ENCODE measurements around the gene OR6K2.

The OR6K2 gene

DNA sequence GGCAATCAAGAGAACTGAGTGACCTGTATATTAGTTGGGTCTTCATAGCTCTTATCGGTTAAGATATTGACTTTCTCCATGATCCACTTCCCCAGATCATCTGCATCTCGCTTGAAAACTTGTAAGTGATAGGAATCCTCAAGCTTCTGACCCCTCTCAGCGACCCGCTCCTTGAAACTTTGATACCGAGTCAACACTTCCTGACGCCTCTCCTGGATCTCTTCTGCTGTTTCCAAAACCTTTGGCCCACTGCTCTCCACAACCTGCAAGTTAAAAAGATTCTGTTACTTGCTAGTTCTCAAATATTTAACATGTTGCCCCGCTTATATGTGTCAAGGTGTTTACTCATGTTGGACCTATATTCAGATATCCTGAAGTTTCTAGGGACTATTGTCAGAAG lies 15.4 kb downstream of the OR6K2 start:
- DNase-seq (ENCODE audit: low read depth) = no peak

- no peak for DNase-seq (ENCODE audit: low read depth)
Observed at GRCh38 chr1:158681606-158682005, 18.8 kb downstream of the OR6K2 start.

DNA sequence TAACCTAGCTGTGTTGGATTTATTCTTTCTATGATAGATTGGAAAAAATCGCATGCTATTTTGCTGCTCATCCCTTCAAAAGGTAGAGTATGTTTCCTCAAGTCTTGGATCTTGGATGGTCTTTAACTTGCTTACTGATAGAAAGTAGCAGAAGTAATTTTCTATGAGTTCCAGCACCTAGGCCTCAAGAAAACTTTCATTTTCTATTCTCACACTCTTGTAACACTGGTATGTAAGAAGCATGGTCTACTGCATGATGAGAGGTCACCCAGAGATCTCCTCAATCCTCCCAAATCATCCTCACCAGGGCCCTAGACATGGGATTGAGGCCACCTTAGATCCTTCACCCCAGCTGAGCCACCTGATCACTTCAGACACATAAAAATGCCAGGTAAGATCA lies 21.2 kb downstream of the OR6K2 start:
- DNase-seq (ENCODE audit: low read depth) = no peak

DNA sequence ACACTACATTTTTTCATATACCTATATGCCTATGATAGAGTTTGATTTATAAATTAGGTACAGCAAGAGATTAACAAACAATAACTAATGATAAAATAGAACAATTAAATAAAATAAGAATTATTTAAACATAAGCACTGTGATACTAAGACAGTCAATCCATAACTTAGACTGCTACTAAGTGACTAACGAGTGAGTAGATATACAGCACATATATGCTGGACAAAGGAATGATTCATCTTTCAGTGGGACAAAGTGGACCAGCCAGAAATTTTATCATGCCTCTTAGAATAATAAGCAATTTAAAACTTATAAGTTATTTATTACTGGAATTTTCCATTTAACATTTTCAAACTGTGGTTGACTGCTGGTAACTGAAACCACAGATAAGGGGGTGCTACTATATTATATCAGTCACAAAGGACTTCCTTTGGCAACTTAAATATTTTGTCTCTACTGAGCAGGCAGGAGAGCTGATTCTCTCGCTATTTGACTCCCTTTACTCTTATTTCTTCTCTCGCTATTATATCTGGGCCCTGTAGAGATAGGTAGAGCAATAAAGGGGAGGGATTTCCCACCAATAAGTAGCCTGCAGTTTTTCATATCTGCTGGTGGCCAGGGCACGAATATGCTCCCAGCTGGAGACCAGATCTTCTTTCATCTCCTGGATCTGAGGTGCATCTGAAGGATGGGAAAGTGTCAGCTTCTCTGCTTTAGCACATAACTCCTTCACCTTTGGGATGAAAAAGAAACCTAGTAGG lies 24.7 kb downstream of the OR6K2 start:
- DNase-seq (ENCODE audit: low read depth) = no peak

DNA sequence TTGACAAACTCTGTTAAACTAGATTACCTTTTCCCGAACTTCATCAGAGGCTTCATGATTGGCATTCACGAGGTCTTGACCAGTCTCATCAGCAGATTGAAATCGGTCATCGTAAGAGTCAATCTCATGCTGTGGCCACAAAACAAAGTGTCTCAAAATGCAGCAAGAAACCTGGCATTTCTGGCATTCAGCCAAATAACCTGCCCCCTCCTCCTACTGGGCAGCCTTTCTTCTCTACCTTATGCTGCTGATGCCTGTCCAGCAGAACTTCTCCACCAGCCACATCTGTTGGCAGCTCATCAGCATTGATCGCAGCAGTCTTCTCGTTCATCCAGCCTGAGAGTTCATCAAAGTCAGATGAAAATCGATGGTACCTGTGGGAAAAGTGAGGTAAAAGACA lies 26.1 kb downstream of the OR6K2 start:
- DNase-seq (ENCODE audit: low read depth) = no peak

GRCh38 chr1:158666037-158666436 lies 34.4 kb downstream of the OR6K2 start:
- DNase-seq (ENCODE audit: low read depth) = no peak

DNA sequence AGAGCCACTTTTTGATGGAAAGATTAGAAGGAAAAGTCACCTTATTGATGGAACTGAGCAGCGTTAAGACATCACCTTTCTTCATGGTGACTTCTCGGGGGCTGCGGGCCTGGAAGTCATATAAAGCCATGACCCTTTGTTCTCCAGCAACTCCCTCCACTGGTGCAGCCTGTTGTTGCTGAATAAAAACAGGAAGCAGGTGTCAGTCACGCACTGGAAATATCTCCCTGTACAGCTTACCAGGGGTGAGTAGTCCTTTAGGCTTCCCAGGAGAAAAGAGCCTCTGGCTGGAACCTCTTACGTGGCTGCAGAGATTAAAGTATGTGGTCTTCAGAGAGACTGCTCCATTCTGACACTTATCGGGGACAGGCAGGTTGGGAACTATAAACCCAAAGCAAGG lies 45.9 kb downstream of the OR6K2 start:
- no peak for DNase-seq (ENCODE audit: low read depth)

DNA sequence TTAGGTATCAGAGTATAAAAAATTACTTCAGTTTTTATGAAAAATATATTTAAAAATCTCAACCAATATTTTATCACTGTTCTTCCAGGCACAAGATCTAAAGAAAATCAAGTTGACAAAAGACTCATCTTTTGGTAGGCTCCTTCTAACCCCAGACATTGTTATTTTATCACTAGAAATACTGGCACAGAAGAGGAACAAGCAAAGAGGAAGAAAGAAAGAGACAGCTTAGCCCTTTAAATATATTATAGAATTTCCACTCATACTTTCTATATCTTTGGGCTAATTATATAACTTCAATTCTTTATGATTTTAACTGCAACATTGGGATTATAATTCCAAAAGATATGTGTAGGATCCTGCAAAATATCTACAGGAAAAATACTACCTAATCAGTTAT lies 46.4 kb downstream of the OR6K2 start:
- DNase-seq (ENCODE audit: low read depth) = no peak

- DNase-seq (ENCODE audit: low read depth) = no peak
Observed at GRCh38 chr1:158652721-158653334, 47.6 kb downstream of the OR6K2 start.

Data from fibroblast of the conjunctiva (primary cell).